ENCODE results near the gene NLGN1.

Gene NLGN1

GRCh38 chr3:173773800-173774199 is 376.3 kb downstream of the NLGN1 start:
- TF ChIP-seq FOXP2 (optimal IDR thresholded peaks at IDR 0.05; ENCODE audit: borderline replicate concordance, extremely low read depth, extremely low read length, insufficient read depth) (no peak), SIN3A (IDR thresholded peaks at IDR 0.05; ENCODE audit: borderline replicate concordance, insufficient read depth, low read length) (no peak), POLR2AphosphoS5 (IDR thresholded peaks at IDR 0.05; ENCODE audit: low read depth, low read length) (no peak), REST (IDR thresholded peaks at IDR 0.05; ENCODE audit: insufficient read depth in 1 of 2, low read depth in 2 of 2, low read length in 2 of 2) (no peak), TAF1 (IDR thresholded peaks at IDR 0.05; ENCODE audit: borderline replicate concordance, insufficient read depth, low read length) (no peak)

DNA sequence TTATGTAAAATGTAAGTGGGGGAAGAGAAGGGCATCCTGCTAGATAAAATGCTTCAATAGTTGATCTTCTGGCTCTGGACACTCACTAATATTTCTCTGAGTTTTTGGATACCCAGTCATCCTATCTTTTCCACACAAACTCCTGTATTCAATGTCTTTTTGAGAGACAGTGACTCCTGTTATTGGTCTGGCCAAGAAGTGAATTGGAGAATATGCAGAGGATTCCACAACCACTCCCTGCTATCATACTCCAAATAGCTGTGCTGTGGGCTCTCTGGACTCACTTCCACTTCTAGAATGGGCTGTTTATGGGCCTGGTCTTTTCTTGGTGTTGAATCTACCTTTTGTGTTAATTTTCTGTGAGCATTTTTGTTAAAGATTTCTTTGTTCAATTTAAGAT is 376.8 kb downstream of the NLGN1 start:
- TF ChIP-seq FOXP2 (optimal IDR thresholded peaks at IDR 0.05; ENCODE audit: borderline replicate concordance, extremely low read depth, extremely low read length, insufficient read depth) (no peak), POLR2AphosphoS5 (IDR thresholded peaks at IDR 0.05; ENCODE audit: low read depth, low read length) (no peak), REST (IDR thresholded peaks at IDR 0.05; ENCODE audit: insufficient read depth in 1 of 2, low read depth in 2 of 2, low read length in 2 of 2) (no peak), TAF1 (IDR thresholded peaks at IDR 0.05; ENCODE audit: borderline replicate concordance, insufficient read depth, low read length) (no peak), SIN3A (IDR thresholded peaks at IDR 0.05; ENCODE audit: borderline replicate concordance, insufficient read depth, low read length) (no peak)

DNA sequence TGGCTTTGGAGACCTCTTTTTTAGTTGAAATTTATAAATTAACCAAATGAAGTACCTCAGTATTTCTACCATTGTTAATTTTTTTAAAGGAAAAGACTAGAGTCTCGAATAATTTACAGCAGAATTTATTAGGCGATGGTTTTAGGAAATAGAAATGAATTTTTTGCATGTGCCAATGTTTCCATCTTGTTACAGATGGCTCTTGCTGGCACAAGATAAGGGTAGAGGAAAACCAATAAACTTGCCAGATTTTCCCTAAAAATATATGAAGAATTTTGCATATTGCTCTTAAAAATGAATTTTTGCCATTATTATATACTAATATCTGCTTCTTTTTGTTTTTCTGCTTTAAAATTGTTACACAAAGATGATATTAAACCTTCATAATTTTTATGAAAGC is 380.7 kb downstream of the NLGN1 start:
- TF ChIP-seq POLR2AphosphoS5 (IDR thresholded peaks at IDR 0.05; ENCODE audit: low read depth, low read length) (no peak), REST (IDR thresholded peaks at IDR 0.05; ENCODE audit: insufficient read depth in 1 of 2, low read depth in 2 of 2, low read length in 2 of 2) (no peak), FOXP2 (optimal IDR thresholded peaks at IDR 0.05; ENCODE audit: borderline replicate concordance, extremely low read depth, extremely low read length, insufficient read depth) (no peak), SIN3A (IDR thresholded peaks at IDR 0.05; ENCODE audit: borderline replicate concordance, insufficient read depth, low read length) (no peak), TAF1 (IDR thresholded peaks at IDR 0.05; ENCODE audit: borderline replicate concordance, insufficient read depth, low read length) (no peak)

DNA sequence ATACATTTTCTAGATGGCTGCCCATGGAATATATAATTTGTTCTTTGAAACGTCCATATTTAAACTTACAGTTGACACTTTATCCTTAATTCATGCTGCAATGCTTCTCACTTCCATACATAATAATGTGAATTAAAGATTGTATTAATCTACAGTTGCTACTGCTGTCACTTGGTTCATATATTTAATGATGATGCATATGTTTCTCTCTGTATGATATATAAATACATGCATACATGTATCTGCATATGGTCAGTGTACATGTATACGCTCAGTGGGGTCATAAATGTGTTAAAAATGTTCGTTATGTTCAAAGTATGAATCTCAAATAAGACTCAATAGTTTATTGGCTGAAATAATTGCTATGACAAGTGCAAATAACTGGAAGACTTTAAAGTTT is 382.5 kb downstream of the NLGN1 start:
- TF ChIP-seq TAF1 (IDR thresholded peaks at IDR 0.05; ENCODE audit: borderline replicate concordance, insufficient read depth, low read length) (no peak), SIN3A (IDR thresholded peaks at IDR 0.05; ENCODE audit: borderline replicate concordance, insufficient read depth, low read length) (no peak)

DNA sequence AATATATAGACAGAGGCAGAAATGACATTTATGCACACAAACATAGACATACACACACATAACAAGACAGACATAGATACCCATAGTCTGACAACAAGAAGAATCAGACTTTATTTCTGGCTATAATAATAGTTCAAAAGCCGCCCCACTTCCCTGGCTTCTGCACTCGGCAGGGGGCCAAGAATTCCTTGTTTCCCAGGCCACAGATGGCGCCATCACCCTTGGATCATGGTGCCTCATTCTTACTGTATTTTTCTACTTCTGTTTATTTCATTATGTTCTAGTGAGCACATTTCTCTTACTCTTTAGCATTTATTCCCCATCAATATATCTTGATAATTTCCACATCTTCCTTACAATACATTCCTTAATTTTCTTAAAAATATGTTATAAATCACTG is 387.5 kb downstream of the NLGN1 start:
- TF ChIP-seq REST (IDR thresholded peaks at IDR 0.05; ENCODE audit: insufficient read depth in 1 of 2, low read depth in 2 of 2, low read length in 2 of 2) (no peak), POLR2AphosphoS5 (IDR thresholded peaks at IDR 0.05; ENCODE audit: low read depth, low read length) (no peak), SIN3A (IDR thresholded peaks at IDR 0.05; ENCODE audit: borderline replicate concordance, insufficient read depth, low read length) (no peak)
